ENCODE data around the gene FOXP1. TPM values are rescaled to one million over a fixed set of nuclear protein-coding genes. Genes with fewer than 3 reads are reported as not detected.

FOXP1 gene
- total RNA-seq, 1 donor from 2014 or later, result 27.3 TPM

GRCh38 chr3:71442652-71443042 lies 140.9 kb downstream of the FOXP1 start:
- Histone ChIP-seq H3K9ac (no peak overlapping the region), H2AFZ (replicated peaks) (no peak overlapping the region), H3F3A (ENCODE audit: low read depth) (peaks cover 13% of the 10 kb centered on the region), H3K4me2 (no peak overlapping the region), H3K36me3 (no peaks in the 10 kb centered on the region), H3K9me3 (ENCODE audit: low read depth) (no peaks in the 10 kb centered on the region), H3K4me1 (peaks cover 15% of the 10 kb centered on the region), H3K79me2 (ENCODE audit: low read depth) (no peaks in the 10 kb centered on the region), H3K27ac (no peak overlapping the region), H3K27me3 (no peaks in the 10 kb centered on the region), H3K4me3 (no peak overlapping the region), H4K20me1 (ENCODE audit: low read depth) (peaks cover 15% of the 10 kb centered on the region)
- no peak for DNase-seq (ENCODE audit: low spot score)
- H3K36me3 Mint-ChIP-seq, result peaks cover 5% of the 10 kb centered on the region
- no peak overlapping the region for H3K27ac Mint-ChIP-seq
- peaks cover 7% of the 10 kb centered on the region for H3K9me3 Mint-ChIP-seq
- no peak for TF ChIP-seq EZH2 (IDR thresholded peaks at IDR 0.05)
- no peak for TF ChIP-seq EZH2phosphoT487 (IDR thresholded peaks at IDR 0.05)
- TF ChIP-seq, protein P1, sequence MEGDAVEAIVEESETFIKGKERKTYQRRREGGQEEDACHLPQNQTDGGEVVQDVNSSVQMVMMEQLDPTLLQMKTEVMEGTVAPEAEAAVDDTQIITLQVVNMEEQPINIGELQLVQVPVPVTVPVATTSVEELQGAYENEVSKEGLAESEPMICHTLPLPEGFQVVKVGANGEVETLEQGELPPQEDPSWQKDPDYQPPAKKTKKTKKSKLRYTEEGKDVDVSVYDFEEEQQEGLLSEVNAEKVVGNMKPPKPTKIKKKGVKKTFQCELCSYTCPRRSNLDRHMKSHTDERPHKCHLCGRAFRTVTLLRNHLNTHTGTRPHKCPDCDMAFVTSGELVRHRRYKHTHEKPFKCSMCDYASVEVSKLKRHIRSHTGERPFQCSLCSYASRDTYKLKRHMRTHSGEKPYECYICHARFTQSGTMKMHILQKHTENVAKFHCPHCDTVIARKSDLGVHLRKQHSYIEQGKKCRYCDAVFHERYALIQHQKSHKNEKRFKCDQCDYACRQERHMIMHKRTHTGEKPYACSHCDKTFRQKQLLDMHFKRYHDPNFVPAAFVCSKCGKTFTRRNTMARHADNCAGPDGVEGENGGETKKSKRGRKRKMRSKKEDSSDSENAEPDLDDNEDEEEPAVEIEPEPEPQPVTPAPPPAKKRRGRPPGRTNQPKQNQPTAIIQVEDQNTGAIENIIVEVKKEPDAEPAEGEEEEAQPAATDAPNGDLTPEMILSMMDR (IDR thresholded peaks at IDR 0.05), result no peak
- H3K4me1 Mint-ChIP-seq, result peaks cover 18% of the 10 kb centered on the region
- no peak overlapping the region for H3K4me3 Mint-ChIP-seq
- H3K27me3 Mint-ChIP-seq (ENCODE audit: insufficient read depth, low read depth), result peaks cover 4% of the 10 kb centered on the region

- H3K79me2 ChIP-seq (ENCODE audit: low read depth), result no peaks in the 10 kb centered on the region
- Mint-ChIP-seq H3K27ac (no peak overlapping the region), H3K36me3 (peaks cover 7% of the 10 kb centered on the region), H3K4me3 (no peak overlapping the region), H3K27me3 (ENCODE audit: insufficient read depth, low read depth) (peaks cover 4% of the 10 kb centered on the region), H3K4me1 (peaks cover 22% of the 10 kb centered on the region), H3K9me3 (peaks cover 13% of the 10 kb centered on the region)
- no peak for TF ChIP-seq EZH2phosphoT487 (IDR thresholded peaks at IDR 0.05)
- TF ChIP-seq, protein P1 (IDR thresholded peaks at IDR 0.05), result no peak
- TF ChIP-seq EZH2 (IDR thresholded peaks at IDR 0.05), result no peak
- no peak overlapping the region for H3K4me2 ChIP-seq
- H3K27ac ChIP-seq, result no peak overlapping the region
- no peak overlapping the region for H3K4me3 ChIP-seq
- H3K9me3 ChIP-seq (ENCODE audit: low read depth), result no peaks in the 10 kb centered on the region
- no peaks in the 10 kb centered on the region for H3K27me3 ChIP-seq
- H4K20me1 ChIP-seq (ENCODE audit: low read depth), result peaks cover 18% of the 10 kb centered on the region
- H3F3A ChIP-seq (ENCODE audit: low read depth), result peaks cover 13% of the 10 kb centered on the region
- no peaks in the 10 kb centered on the region for H3K36me3 ChIP-seq
- no peak overlapping the region for H3K9ac ChIP-seq
- DNase-seq (ENCODE audit: low spot score), result no peak
- no peak overlapping the region for H2AFZ ChIP-seq (replicated peaks)
- H3K4me1 ChIP-seq, result peaks cover 16% of the 10 kb centered on the region
These were observed 141.4 kb downstream of the FOXP1 start for GRCh38 chr3:71441925-71442651.

GRCh38 chr3:71441217-71441924 lies 142.2 kb downstream of the FOXP1 start:
- Histone ChIP-seq H3K9me3 (ENCODE audit: low read depth) (no peaks in the 10 kb centered on the region), H3K27ac (no peak overlapping the region), H3K4me1 (peaks cover 16% of the 10 kb centered on the region), H4K20me1 (ENCODE audit: low read depth) (peaks cover 18% of the 10 kb centered on the region), H3F3A (ENCODE audit: low read depth) (peaks cover 13% of the 10 kb centered on the region), H3K79me2 (ENCODE audit: low read depth) (no peaks in the 10 kb centered on the region), H3K4me3 (no peak overlapping the region), H2AFZ (replicated peaks) (no peak overlapping the region), H3K36me3 (no peaks in the 10 kb centered on the region), H3K27me3 (no peaks in the 10 kb centered on the region), H3K4me2 (no peak overlapping the region), H3K9ac (no peak overlapping the region)
- H3K27me3 Mint-ChIP-seq (ENCODE audit: insufficient read depth, low read depth), result peaks cover 4% of the 10 kb centered on the region
- TF ChIP-seq EZH2 (IDR thresholded peaks at IDR 0.05) (no peak), EZH2phosphoT487 (IDR thresholded peaks at IDR 0.05) (no peak)
- TF ChIP-seq, protein P1 (IDR thresholded peaks at IDR 0.05), result no peak
- peaks cover 18% of the 10 kb centered on the region for H3K9me3 Mint-ChIP-seq
- H3K27ac Mint-ChIP-seq, result no peak overlapping the region
- peaks cover 18% of the 10 kb centered on the region for H3K4me1 Mint-ChIP-seq
- no peak for DNase-seq (ENCODE audit: low spot score)
- no peak overlapping the region for H3K4me3 Mint-ChIP-seq
- H3K36me3 Mint-ChIP-seq, result peaks cover 10% of the 10 kb centered on the region

Data from neural progenitor cell (in vitro differentiated cells).